ENCODE data around the gene TMEM41B. TPM values are rescaled to one million over a fixed set of nuclear protein-coding genes. Genes with fewer than 3 reads are reported as not detected.

Gene TMEM41B
- polyA plus RNA-seq, 1 donor from 2014 or later, result 49.5 TPM

DNA sequence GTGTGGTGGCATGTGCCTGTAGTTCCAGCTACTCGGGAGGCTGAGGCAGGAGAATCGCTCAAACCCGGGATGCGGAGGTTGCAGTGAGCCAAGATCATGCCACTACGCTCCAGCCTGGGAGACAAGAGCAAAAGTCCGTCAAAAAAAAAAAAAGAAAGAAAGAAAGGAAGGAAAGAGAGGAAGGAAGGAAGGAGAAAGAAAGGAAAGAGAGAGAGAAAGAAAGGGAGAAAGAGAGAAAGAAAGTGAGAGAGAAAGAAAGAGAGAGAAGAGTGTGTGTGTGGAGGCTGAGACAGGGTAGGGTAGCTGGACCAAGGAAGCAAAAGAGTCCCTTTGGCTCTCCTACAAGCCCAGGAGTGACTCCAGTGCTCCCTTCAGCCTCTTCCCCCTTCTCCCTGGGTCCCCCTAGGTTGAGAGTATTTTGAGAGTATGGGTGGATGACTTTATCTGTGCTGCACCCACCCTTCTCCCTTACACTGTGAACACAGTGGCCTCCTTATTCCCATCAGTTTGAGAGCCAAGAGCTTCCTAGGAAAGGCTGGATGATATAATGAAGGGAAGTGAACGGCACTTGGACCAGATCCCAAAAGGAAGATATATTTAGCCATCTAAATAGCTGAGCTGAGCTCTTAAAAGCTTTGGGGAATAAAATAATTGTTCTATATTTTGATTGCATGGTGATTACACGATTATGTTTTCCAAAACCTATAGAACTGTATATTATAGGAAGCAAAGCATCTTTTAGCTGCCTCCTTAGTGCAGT is 39.7 kb downstream of the TMEM41B start:
- Histone ChIP-seq H3K4me3 (ENCODE audit: low read length) (no peak overlapping the region), H4K20me1 (ENCODE audit: insufficient read depth) (no peaks in the 10 kb centered on the region), H3K9me2 (ENCODE audit: insufficient read depth, low read length) (no peaks in the 10 kb centered on the region), H3F3A (ENCODE audit: insufficient read depth, low read length, poor library complexity, severe bottlenecking) (no peaks in the 10 kb centered on the region), H3K79me2 (replicated peaks; ENCODE audit: insufficient read depth, low read length) (no peaks in the 10 kb centered on the region), H3K27ac (ENCODE audit: low read length) (no peak overlapping the region), H3K36me3 (ENCODE audit: insufficient read depth, low read length) (no peaks in the 10 kb centered on the region), H3K4me2 (ENCODE audit: low read length) (no peak overlapping the region), H3K9me3 (ENCODE audit: low read length) (no peaks in the 10 kb centered on the region), H3K9ac (ENCODE audit: low read length) (no peak overlapping the region), H2AFZ (ENCODE audit: low read depth, low read length) (no peak overlapping the region), H3K27me3 (ENCODE audit: insufficient read depth, low read depth, low read length) (no peaks in the 10 kb centered on the region)
- no peak for TF ChIP-seq TAF1 (IDR thresholded peaks at IDR 0.05; ENCODE audit: low read depth)
- no peak for TF ChIP-seq RAD21 (conservative IDR thresholded peaks at IDR 0.05)
- TF ChIP-seq MXI1 (conservative IDR thresholded peaks at IDR 0.05; ENCODE audit: poor library complexity, severe bottlenecking), result no peak
- TF ChIP-seq, protein P1, sequence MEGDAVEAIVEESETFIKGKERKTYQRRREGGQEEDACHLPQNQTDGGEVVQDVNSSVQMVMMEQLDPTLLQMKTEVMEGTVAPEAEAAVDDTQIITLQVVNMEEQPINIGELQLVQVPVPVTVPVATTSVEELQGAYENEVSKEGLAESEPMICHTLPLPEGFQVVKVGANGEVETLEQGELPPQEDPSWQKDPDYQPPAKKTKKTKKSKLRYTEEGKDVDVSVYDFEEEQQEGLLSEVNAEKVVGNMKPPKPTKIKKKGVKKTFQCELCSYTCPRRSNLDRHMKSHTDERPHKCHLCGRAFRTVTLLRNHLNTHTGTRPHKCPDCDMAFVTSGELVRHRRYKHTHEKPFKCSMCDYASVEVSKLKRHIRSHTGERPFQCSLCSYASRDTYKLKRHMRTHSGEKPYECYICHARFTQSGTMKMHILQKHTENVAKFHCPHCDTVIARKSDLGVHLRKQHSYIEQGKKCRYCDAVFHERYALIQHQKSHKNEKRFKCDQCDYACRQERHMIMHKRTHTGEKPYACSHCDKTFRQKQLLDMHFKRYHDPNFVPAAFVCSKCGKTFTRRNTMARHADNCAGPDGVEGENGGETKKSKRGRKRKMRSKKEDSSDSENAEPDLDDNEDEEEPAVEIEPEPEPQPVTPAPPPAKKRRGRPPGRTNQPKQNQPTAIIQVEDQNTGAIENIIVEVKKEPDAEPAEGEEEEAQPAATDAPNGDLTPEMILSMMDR (IDR thresholded peaks at IDR 0.05; ENCODE audit: poor library complexity, severe bottlenecking), result no peak
- no peak for TF ChIP-seq EZH2 (IDR thresholded peaks at IDR 0.05; ENCODE audit: borderline replicate concordance, insufficient read depth, low read length, poor library complexity, severe bottlenecking)
- TF ChIP-seq SMC3 (conservative IDR thresholded peaks at IDR 0.05; ENCODE audit: poor library complexity), result no peak
- no peak for TF ChIP-seq EP300 (conservative IDR thresholded peaks at IDR 0.05; ENCODE audit: poor library complexity, severe bottlenecking)
- TF ChIP-seq, protein P2, sequence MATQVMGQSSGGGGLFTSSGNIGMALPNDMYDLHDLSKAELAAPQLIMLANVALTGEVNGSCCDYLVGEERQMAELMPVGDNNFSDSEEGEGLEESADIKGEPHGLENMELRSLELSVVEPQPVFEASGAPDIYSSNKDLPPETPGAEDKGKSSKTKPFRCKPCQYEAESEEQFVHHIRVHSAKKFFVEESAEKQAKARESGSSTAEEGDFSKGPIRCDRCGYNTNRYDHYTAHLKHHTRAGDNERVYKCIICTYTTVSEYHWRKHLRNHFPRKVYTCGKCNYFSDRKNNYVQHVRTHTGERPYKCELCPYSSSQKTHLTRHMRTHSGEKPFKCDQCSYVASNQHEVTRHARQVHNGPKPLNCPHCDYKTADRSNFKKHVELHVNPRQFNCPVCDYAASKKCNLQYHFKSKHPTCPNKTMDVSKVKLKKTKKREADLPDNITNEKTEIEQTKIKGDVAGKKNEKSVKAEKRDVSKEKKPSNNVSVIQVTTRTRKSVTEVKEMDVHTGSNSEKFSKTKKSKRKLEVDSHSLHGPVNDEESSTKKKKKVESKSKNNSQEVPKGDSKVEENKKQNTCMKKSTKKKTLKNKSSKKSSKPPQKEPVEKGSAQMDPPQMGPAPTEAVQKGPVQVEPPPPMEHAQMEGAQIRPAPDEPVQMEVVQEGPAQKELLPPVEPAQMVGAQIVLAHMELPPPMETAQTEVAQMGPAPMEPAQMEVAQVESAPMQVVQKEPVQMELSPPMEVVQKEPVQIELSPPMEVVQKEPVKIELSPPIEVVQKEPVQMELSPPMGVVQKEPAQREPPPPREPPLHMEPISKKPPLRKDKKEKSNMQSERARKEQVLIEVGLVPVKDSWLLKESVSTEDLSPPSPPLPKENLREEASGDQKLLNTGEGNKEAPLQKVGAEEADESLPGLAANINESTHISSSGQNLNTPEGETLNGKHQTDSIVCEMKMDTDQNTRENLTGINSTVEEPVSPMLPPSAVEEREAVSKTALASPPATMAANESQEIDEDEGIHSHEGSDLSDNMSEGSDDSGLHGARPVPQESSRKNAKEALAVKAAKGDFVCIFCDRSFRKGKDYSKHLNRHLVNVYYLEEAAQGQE (IDR thresholded peaks at IDR 0.05; ENCODE audit: borderline replicate concordance), result no peak
- TF ChIP-seq POLR2AphosphoS5 (IDR thresholded peaks at IDR 0.05), result no peak

DNA sequence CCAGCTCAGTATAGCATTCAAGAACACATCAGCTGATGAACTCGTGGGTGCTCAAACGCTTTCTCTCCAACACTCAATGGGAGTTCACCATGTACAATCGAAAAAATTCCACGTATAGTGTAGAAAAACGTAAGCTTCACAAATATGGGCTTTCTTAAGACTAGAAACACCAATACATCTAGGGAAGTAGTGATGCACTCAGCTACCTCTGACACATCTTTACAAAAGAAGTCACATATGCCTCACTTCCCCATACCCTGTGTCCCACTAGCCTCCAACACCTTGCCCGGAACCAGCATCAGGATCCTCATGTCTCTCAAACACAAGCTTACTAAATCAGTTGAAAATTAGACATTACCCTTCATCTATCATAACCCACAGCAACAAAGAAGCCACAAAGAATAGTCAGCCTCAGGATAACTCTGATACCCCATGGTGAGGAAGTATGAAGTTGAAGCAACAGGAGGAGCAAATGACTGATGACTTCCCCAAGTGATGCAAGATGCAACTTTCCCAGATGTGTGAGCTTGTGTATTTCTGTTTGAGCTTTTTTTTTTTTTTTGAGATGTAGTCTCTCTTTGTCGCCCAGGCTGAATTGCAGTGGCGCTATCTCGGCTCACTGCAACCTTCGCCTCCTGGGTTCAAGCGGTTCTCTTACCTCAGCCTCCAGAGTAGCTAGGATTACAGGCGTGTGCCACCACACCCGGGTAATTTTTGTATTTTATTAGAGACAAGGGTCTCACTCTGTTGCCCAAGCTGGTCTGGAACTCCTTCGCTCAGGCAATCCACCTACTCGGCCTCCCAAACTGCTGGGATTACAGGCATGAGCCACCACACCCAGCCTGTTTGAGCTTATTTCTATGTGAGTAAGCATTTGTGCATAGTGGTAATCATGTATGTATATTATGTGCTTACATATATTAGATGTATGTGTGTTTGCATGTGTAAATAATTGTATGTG is 40.7 kb downstream of the TMEM41B start:
- Histone ChIP-seq H3K27me3 (ENCODE audit: insufficient read depth, low read depth, low read length) (no peaks in the 10 kb centered on the region), H2AFZ (ENCODE audit: low read depth, low read length) (no peak overlapping the region), H4K20me1 (ENCODE audit: insufficient read depth) (no peaks in the 10 kb centered on the region), H3K27ac (ENCODE audit: low read length) (no peak overlapping the region), H3K4me2 (ENCODE audit: low read length) (no peak overlapping the region), H3F3A (ENCODE audit: insufficient read depth, low read length, poor library complexity, severe bottlenecking) (no peaks in the 10 kb centered on the region), H3K79me2 (replicated peaks; ENCODE audit: insufficient read depth, low read length) (no peaks in the 10 kb centered on the region), H3K36me3 (ENCODE audit: insufficient read depth, low read length) (no peaks in the 10 kb centered on the region), H3K9me3 (ENCODE audit: low read length) (no peaks in the 10 kb centered on the region), H3K9ac (ENCODE audit: low read length) (no peak overlapping the region), H3K9me2 (ENCODE audit: insufficient read depth, low read length) (no peaks in the 10 kb centered on the region), H3K4me3 (ENCODE audit: low read length) (no peak overlapping the region)
- TF ChIP-seq RAD21 (conservative IDR thresholded peaks at IDR 0.05), result no peak
- no peak for TF ChIP-seq TAF1 (IDR thresholded peaks at IDR 0.05; ENCODE audit: low read depth)
- TF ChIP-seq, protein P2 (IDR thresholded peaks at IDR 0.05; ENCODE audit: borderline replicate concordance), result no peak
- TF ChIP-seq POLR2AphosphoS5 (IDR thresholded peaks at IDR 0.05), result no peak
- TF ChIP-seq, protein P1 (IDR thresholded peaks at IDR 0.05; ENCODE audit: poor library complexity, severe bottlenecking), result no peak
- no peak for TF ChIP-seq MXI1 (conservative IDR thresholded peaks at IDR 0.05; ENCODE audit: poor library complexity, severe bottlenecking)
- TF ChIP-seq SMC3 (conservative IDR thresholded peaks at IDR 0.05; ENCODE audit: poor library complexity), result no peak
- no peak for TF ChIP-seq EP300 (conservative IDR thresholded peaks at IDR 0.05; ENCODE audit: poor library complexity, severe bottlenecking)

Measured in neural cell (in vitro differentiated cells).